HCT116 (cell line): ENCODE results near the gene YWHAE.
"Not testable (repeated sequence)": the region's sequence is repeated elsewhere in the genome, so short reads cannot be mapped to it uniquely, and the experiment has no call there.

Source experiments
- CEBPB ChIP-seq: IDR thresholded peaks from 2 replicates; pipeline ENCODE4 v1.6.1; 2012; ENCODE audit warnings: low read depth
- CTCF ChIP-seq, 3 experiments: fragments of 200-600 bp in 1 of 3; sonication (generic) in 1 of 3; IDR thresholded peaks in 2 of 3; conservative IDR thresholded peaks in 1 of 3; 2 replicates each; pipeline ENCODE4 v1.5.1; 2012 to 2017; ENCODE audit warnings: low read depth in 2 of 3, low read length in 2 of 3, antibody characterized with exemption in 1 of 3, borderline replicate concordance in 1 of 3, control low read depth in 1 of 3, mild to moderate bottlenecking in 1 of 3, mixed read lengths in 1 of 3, mixed run types in 1 of 3, moderate library complexity in 1 of 3; ENCODE audit not compliant: insufficient read depth in 1 of 3
- EZH2 ChIP-seq: fragments of 200-600 bp; sonication (generic); IDR thresholded peaks from 2 replicates; pipeline ENCODE4 v1.6.1; 2017; ENCODE audit warnings: antibody characterized with exemption, mixed run types
- EZH2phosphoT487 ChIP-seq: fragments of 200-600 bp; IDR thresholded peaks from 2 replicates; pipeline ENCODE4 v1.6.1; 2018; ENCODE audit warnings: antibody characterized with exemption, borderline replicate concordance
- FOSL1 ChIP-seq: IDR thresholded peaks from 2 replicates; pipeline ENCODE4 v1.6.1; 2012; ENCODE audit warnings: low read depth
- POLR2A ChIP-seq: IDR thresholded peaks from 2 replicates; pipeline ENCODE4 v1.7.0; 2011; ENCODE audit warnings: borderline replicate concordance; ENCODE audit not compliant: insufficient read depth, insufficient read length; ENCODE audit errors: extremely low read depth
- POLR2AphosphoS5 ChIP-seq: IDR thresholded peaks from 2 replicates; pipeline ENCODE4 v1.6.1; 2011; ENCODE audit warnings: mild to moderate bottlenecking, low read depth, low read length, moderate library complexity
- RAD21 ChIP-seq: IDR thresholded peaks from 2 replicates; pipeline ENCODE4 v1.6.1; 2012; ENCODE audit warnings: low read depth, mild to moderate bottlenecking
- REST ChIP-seq: IDR thresholded peaks from 2 replicates; pipeline ENCODE4 v1.6.1; 2012; ENCODE audit warnings: low read depth
- SIN3A ChIP-seq: IDR thresholded peaks from 2 replicates; pipeline ENCODE4 v1.6.1; 2012; ENCODE audit warnings: low read depth
- SRF ChIP-seq: IDR thresholded peaks from 2 replicates; pipeline ENCODE4 v1.6.1; 2012; ENCODE audit warnings: low read depth
- ZBTB33 ChIP-seq: IDR thresholded peaks from 2 replicates; pipeline ENCODE4 v1.6.1; 2011; ENCODE audit warnings: mild to moderate bottlenecking, low read length, moderate library complexity; ENCODE audit not compliant: insufficient replicate concordance; ENCODE audit errors: extremely low read depth
- ZNF274 ChIP-seq: fragments of 200-500 bp; sonication (Bioruptor generic); IDR thresholded peaks from 2 replicates; pipeline ENCODE4 v1.6.1; 2014; ENCODE audit warnings: mild to moderate bottlenecking, low read depth, low read length, inconsistent platforms

- not testable (repeated sequence) for TF ChIP-seq CTCF (IDR thresholded peaks at IDR 0.05 in 2 of 3, conservative IDR thresholded peaks at IDR 0.05 in 1 of 3; ENCODE audit: borderline replicate concordance in 1 of 3, insufficient read depth in 1 of 3, low read depth in 2 of 3, low read length in 2 of 3); POLR2AphosphoS5; EZH2phosphoT487; POLR2A; EZH2; REST; CEBPB; RAD21; ZBTB33; SRF; ZNF274; SIN3A; FOSL1
These were observed 12.4 kb downstream of the YWHAE start for GRCh38 chr17:1387490-1388227.
